ENCODE data around the gene NEK7.

Gene NEK7

GRCh38 chr1:198143797-198144196 is 13.0 kb upstream of the NEK7 start:
- no peak for DNase-seq (ENCODE audit: low read depth in 2 of 2)

- DNase-seq (ENCODE audit: low read depth in 2 of 2) = no peak
Measured at GRCh38 chr1:198147216-198147615, 9.6 kb upstream of the NEK7 start.

GRCh38 chr1:198150369-198150768 is 6.4 kb upstream of the NEK7 start:
- no peak for DNase-seq (ENCODE audit: low read depth in 2 of 2)

- DNase-seq (ENCODE audit: low read depth in 2 of 2) = no peak
Measured at GRCh38 chr1:198151688-198152087, 5.1 kb upstream of the NEK7 start.

- DNase-seq (ENCODE audit: low read depth in 2 of 2) = no peak
Measured at GRCh38 chr1:198153103-198153502, 3.7 kb upstream of the NEK7 start.

GRCh38 chr1:198153804-198154203 is 3.0 kb upstream of the NEK7 start:
- DNase-seq (ENCODE audit: low read depth in 2 of 2) = no peak

GRCh38 chr1:198155253-198155652 is 1.5 kb upstream of the NEK7 start:
- no peak for DNase-seq (ENCODE audit: low read depth in 2 of 2)

- DNase-seq (ENCODE audit: low read depth in 2 of 2) = peak; percentile 34 to 49
Measured at GRCh38 chr1:198156111-198156744, 570 bp upstream of the NEK7 start.

- DNase-seq (ENCODE audit: low read depth in 2 of 2) = peak; percentile 51 to 58
Measured at GRCh38 chr1:198157241-198157846, 546 bp downstream of the NEK7 start.

- DNase-seq (ENCODE audit: low read depth in 2 of 2) = no peak
Measured at GRCh38 chr1:198157847-198158725, 1.3 kb downstream of the NEK7 start.

GRCh38 chr1:198158735-198159589 is 2.2 kb downstream of the NEK7 start:
- DNase-seq (ENCODE audit: low read depth in 2 of 2) = peak; percentile 64 to 69

GRCh38 chr1:198160222-198160621 is 3.4 kb downstream of the NEK7 start:
- DNase-seq (ENCODE audit: low read depth in 2 of 2) = no peak

GRCh38 chr1:198160946-198161614 is 4.3 kb downstream of the NEK7 start:
- no peak for DNase-seq (ENCODE audit: low read depth in 2 of 2)

GRCh38 chr1:198161718-198162090 is 4.9 kb downstream of the NEK7 start:
- DNase-seq (ENCODE audit: low read depth in 2 of 2) = no peak

GRCh38 chr1:198162091-198162767 is 5.4 kb downstream of the NEK7 start:
- no peak for DNase-seq (ENCODE audit: low read depth in 2 of 2)

GRCh38 chr1:198165927-198166647 is 9.3 kb downstream of the NEK7 start:
- no peak for DNase-seq (ENCODE audit: low read depth in 2 of 2)

GRCh38 chr1:198166900-198167299 is 10.1 kb downstream of the NEK7 start:
- no peak for DNase-seq (ENCODE audit: low read depth in 2 of 2)

- no peak for DNase-seq (ENCODE audit: low read depth in 2 of 2)
Measured at GRCh38 chr1:198167436-198167934, 10.7 kb downstream of the NEK7 start.

GRCh38 chr1:198168227-198168626 is 11.4 kb downstream of the NEK7 start:
- no peak for DNase-seq (ENCODE audit: low read depth in 2 of 2)

GRCh38 chr1:198169672-198170071 is 12.9 kb downstream of the NEK7 start:
- no peak for DNase-seq (ENCODE audit: low read depth in 2 of 2)
